ENCODE data around the gene PARP3. TPM values are rescaled to one million over a fixed set of nuclear protein-coding genes. Genes with fewer than 3 reads are reported as not detected.
A peak's percentile ranks its signal among the peaks of the same experiment; 100 is the strongest.

The PARP3 gene
- total RNA-seq, 2 experiments from 2014 or later, result 23.5 to 26.1 TPM

DNA sequence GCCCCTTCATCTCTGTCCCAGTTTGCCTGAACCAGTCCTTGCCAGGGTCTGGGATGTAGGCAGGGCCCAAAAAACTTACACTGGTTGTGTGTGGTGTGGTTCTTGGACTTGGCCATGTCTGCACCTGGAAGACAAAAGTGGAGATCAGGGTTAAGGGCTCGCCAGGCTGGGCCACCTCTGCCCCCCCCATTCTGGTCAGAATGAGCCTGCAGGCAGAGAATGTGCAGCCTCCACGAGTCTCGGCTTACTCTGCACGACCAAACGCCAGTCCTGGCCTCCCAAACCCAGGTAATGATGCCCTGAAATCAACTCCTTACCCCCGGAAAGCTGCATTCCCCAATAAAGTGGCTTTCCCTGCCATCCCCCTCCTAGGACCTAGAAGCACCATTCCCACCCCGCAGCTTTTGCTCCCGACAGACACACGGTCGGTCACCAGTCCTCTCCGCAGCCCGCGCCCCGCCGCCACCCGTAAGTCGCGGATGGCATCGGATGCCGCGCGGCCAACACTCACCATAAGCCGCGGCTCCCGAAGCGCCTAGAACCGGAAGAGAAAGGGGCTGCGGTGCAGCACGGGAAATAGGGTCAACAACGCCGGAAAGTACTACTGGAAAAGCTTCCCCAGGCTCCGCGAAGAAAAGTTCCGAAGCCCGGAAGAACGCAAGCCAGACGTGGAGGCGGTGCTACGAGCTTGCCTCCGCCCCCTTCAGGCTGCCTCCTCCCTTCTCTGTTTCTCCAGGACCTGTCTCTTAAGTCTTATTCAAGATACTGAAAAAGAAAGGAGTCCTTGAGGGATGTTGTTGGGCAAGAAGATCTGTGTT lies 53.4 kb downstream of the PARP3 start, which contains the start of gene RPL29:
Gene RPL29 (minus strand): TSS at position 550 of the 818 bp plus-strand sequence. CDS start 434 bp downstream, at position 116.
- peak; percentile 85 for DNase-seq
- Mint-ChIP-seq H3K4me3 (peak within 1 kb of the TSS; percentile 100), H3K36me3 (peaks cover 21% of the 10 kb centered on the region), H3K27ac (peak within 1 kb of the TSS; percentile 100), H3K4me1 (peaks cover 29% of the 10 kb centered on the region), H3K9me3 (no peaks in the 10 kb centered on the region), H3K27me3 (peaks cover 19% of the 10 kb centered on the region)
- ATAC-seq (ENCODE audit: low read depth), result peak; percentile 91
- POLR2A ChIA-PET, result interaction anchor here (0.6 to 2.8 kb wide), 18 partner anchors 9 to 292 kb away, joined by 3 to 49 read pairs (median 4); partner anchors contain the start of genes ABHD14B, ACY1, DUSP7 and GLYCTK

DNA sequence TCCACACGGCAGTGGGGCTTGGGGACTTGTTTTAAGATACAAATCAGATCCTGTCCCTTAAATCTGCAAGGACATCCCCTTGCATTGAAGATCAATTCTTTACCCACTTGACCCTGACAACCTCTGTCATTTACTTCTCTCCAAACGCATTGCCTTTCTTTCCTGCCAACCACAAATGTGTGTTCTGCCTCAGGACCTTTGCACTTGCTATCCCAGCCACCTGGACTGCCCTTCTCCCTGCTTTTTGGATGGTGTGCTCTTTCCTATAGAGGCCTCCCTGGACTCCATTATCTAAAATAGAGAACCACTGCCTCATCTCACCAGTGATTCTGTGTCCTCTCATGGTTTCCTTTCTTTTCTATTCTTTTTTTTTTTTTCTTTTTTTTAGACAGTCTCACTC lies 55.0 kb downstream of the PARP3 start:
- DNase-seq (no peak), ATAC-seq (ENCODE audit: low read depth) (no peak)
- Mint-ChIP-seq H3K27me3 (peaks cover 19% of the 10 kb centered on the region), H3K4me1 (peaks cover 33% of the 10 kb centered on the region), H3K36me3 (peaks cover 17% of the 10 kb centered on the region), H3K9me3 (no peaks in the 10 kb centered on the region), H3K27ac (peak overlapping the region; percentile 47), H3K4me3 (peak overlapping the region; percentile 15)
- POLR2A ChIA-PET, result no interaction called here

DNA sequence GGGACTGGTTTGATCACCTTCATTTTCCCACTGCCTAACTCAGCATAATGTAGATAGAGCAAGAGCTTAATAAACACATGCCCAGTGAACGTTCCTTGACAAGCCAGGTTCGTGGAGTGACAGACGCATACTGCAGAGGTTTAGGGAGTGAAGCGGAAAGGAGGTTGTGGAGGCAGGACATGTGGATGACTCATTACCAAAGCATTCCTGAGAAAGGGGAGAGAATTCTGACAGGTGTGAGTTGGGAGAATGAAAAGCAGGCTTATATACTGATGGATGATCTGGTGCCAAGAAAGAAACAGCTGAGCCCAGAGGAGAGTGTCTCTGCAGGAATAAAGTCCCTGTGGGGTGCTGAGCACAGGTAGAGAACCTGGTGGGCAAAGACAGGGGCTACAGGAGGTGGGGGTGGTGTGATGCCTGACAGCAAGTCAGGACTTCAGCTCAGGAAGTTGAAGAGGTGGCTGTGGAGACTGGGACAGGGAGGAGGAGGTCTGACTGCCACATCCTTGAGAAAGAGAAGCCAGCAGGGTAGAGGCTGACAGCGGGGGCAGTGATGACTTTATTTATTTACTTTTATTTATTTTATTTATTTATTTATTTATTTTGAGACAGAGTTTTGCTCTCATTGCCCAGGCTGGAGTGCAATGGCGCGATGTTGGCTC lies 55.9 kb downstream of the PARP3 start:
- Mint-ChIP-seq H3K27me3 (peaks cover 20% of the 10 kb centered on the region), H3K36me3 (peaks cover 16% of the 10 kb centered on the region), H3K4me1 (peaks cover 30% of the 10 kb centered on the region), H3K27ac (peak overlapping the region; percentile 62), H3K9me3 (no peaks in the 10 kb centered on the region), H3K4me3 (no peak overlapping the region)
- no peak for ATAC-seq (ENCODE audit: low read depth)
- POLR2A ChIA-PET, result interaction anchor here (0.7 kb wide), 1 partner anchor 15 kb away, joined by 4 read pairs; the partner anchor contains the start of gene ACY1
- DNase-seq, result no peak

Other genes with a start within 250 kb of the PARP3 start
- 1 to 10 TPM; 1.4 to 2.2 TPM for gene GRM2, start 235.3 kb upstream of the PARP3 start, total RNA-seq
- not detected for gene IQCF6, start 163.1 kb upstream of the PARP3 start, total RNA-seq
- gene IQCF2, start 80.7 kb upstream of the PARP3 start, total RNA-seq, result not detected
- not detected for gene IQCF5, start 66.8 kb upstream of the PARP3 start, total RNA-seq
- gene IQCF1, start 39.0 kb upstream of the PARP3 start, total RNA-seq, result not detected
- gene RRP9, start 459 bp upstream of the PARP3 start, total RNA-seq, result 10 to 100 TPM; 17.7 to 19.2 TPM
- gene GPR62, start 13.0 kb downstream of the PARP3 start, total RNA-seq, result not detected
- 10 to 100 TPM; 17.8 to 18.2 TPM for gene PCBP4, start 25.1 kb downstream of the PARP3 start, total RNA-seq
- gene ABHD14B, start 31.7 kb downstream of the PARP3 start, total RNA-seq, result 10 to 100 TPM; 49.6 to 54.3 TPM
- gene ABHD14A, start 32.7 kb downstream of the PARP3 start, total RNA-seq, result 10 to 100 TPM; 11.3 to 15.9 TPM
- 10 to 100 TPM; 15.8 to 17.1 TPM for gene ACY1, start 41.2 kb downstream of the PARP3 start, total RNA-seq
- 1,000 to 10,000 TPM; 1,076 to 1,089 TPM for gene RPL29, start 53.5 kb downstream of the PARP3 start, total RNA-seq
- 10 to 100 TPM; 30.9 to 31.3 TPM for gene DUSP7, start 114.2 kb downstream of the PARP3 start, total RNA-seq
- gene POC1A, start 212.1 kb downstream of the PARP3 start, total RNA-seq, result 10 to 100 TPM; 20.8 to 22.4 TPM

Measured in activated naive CD8-positive, alpha-beta T cell treated with anti-CD3 and anti-CD28 coated beads, Interleukin-2, amount 10 ng/mL, durations not matched to agents 7 days and 5 days (primary cell).